ENCODE measurements around the gene TRIM59.

The TRIM59 gene

GRCh38 chr3:160409812-160410610, 39.6 kb downstream of the TRIM59 start:
- DNase-seq (ENCODE audit: extremely low spot score, insufficient read length, low read depth) (no peak), FAIRE-seq (no peak)

- DNase-seq (ENCODE audit: extremely low spot score, insufficient read length, low read depth), result no peak
- no peak for FAIRE-seq
Measured at GRCh38 chr3:160403796-160404470, 45.7 kb downstream of the TRIM59 start.

DNA sequence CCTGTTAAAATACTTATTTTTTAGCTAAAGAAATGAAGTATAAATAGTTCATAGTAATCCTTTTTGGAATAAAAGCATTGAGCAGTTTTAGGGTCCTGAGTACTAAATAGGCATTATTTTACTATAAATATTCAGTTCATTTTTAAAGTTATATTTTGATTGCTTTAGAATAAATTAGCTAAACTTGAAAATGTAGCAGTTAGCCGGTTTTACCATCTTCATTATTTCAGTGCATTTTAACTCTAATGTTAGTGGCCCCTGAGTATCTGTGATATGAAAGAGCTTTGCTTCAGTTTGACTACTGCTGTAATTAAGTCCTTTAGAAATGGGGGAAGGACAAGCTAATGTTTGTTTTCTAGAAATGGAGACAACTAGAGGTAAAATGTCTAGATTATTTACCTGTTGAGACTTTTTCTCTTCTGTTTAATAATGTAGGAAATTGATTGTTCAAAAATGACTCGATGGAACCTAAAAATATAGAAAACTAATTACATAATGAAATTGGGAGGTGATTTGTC, 46.5 kb downstream of the TRIM59 start:
- DNase-seq (ENCODE audit: extremely low spot score, insufficient read length, low read depth), result no peak
- no peak for FAIRE-seq

DNA sequence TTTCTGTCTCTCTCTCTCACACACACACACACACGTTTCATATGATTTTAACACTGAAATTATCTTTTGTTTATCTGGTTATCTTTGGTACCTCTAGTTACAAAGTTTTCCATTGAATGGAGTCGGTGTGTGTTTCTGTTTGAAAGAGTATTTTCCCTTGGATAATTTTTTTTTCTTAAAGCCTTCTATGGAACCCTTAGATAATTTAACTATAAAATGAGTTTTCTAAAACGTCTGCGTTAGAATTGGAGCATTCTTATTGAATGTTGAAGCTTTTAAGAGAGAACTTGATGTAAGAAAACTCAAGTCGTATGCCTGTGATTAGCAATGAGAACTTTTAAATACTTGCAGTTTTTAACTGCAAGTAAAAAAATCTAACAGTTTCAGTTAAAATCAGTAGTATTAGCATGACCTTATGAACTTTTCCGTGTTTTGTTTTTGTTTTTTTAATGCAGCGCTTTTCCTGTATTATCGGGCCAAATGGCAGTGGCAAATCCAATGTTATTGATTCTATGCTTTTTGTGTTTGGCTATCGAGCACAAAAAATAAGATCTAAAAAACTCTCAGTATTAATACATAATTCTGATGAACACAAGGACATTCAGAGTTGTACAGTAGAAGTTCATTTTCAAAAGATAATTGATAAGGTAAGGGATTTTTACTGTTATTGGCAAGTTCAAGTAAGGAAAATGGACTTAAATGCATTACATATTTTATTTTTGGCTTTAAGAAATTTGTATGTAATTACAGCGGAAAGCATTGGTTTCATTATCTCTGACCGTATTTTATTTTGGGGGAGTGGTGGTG, 47.2 kb downstream of the TRIM59 start:
- FAIRE-seq (no peak), DNase-seq (ENCODE audit: extremely low spot score, insufficient read length, low read depth) (no peak)

GRCh38 chr3:160401291-160402095, 48.1 kb downstream of the TRIM59 start:
- no peak for FAIRE-seq

DNA sequence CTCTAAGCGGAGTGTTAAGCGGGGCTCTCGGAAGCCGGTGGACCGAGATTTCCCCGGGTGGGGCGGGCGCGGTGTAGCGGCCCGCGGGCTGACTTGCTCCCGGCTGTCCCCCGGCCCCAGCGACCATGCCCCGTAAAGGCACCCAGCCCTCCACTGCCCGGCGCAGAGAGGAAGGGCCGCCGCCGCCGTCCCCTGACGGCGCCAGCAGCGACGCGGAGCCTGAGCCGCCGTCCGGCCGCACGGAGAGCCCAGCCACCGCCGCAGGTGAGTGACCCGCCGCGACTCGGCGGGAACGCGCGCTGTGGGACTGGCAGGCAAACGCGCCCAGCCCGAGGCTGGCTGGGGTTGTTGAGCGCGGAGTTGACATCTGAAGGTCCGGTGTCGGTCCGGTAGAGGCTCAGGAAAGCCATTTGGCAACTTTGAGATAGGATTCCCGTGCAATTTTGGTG, 48.9 kb downstream of the TRIM59 start:
- DNase-seq (ENCODE audit: extremely low spot score, insufficient read length, low read depth), result no peak
- FAIRE-seq, result no peak

More at GRCh38 chr3:160401291-160402095, 48.1 kb downstream of the TRIM59 start:
- no peak for DNase-seq (ENCODE audit: extremely low spot score, insufficient read length, low read depth)

DNA sequence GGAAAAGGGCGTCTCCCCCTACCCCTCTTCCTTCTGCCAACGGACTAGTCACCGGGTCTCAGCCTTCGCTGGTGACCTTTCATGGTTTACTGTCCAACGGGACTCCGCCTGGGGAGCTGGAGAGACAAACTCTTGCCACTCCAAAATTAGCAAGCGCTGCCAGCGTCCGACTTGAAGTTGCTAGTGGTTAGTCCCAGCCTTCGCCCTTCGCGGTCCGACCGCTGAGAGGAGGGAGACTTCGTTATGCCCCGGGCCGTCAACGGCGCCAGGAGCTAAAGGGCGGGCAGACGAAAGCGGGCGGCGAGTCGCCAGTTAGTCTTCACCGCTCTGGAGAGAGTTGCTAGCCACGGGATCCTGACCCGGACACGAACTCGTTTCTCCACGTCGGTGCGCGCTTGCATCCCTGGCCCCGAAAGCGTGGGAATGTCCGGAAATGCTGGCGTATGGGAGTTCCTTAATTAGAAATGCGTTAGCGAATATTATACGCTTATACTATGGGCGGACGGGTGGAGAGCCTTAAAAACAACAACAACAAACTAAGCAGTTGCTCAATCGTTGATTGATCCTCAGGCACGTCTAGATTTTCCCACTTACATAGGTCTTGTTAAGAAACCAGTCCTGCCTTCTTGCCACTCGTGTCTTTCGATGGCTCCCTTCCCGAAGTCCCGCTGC, 49.4 kb downstream of the TRIM59 start:
- FAIRE-seq (no peak), DNase-seq (ENCODE audit: extremely low spot score, insufficient read length, low read depth) (no peak)

DNA sequence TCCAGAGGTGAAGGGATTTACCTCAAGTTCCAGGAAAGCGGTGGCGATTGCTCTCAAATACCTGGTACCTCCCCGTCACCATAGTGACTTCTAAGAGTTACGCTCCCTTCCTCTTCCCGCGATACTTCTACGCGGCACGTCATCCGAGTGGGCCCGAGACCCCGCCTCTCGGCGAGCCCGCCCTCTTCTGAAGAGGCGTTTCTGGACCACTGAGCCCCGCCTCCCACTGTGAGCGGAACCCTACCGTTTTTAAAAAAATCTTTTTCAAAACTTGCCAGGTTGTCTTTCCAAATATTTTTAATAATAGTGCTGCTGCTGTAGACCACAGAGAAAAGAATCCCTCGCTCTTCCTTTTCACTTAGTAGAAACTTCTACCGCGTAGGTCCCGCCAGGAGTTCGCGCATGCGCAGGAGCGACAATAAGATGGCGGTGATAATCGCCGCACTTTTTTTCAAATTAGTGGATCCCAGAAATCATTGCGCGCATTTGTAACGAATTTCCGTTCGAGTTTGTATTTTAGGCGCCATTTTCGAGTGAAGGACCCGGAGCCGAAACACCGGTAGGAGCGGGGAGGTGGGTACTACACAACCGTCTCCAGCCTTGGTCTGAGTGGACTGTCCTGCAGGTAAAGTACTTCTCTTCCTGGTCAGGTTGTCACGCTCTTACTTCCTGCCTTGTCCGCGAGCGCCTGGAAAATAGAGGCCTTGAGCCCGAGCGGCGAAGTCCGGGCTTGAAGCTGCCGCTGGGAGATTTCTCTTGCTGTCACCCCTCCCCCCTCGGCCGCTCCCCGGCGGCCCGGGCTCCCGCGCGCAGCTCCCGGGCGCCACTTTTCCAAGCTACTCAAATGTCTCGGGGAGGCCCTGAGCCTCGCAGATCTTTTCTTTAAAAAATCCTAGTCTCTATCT, 50.2 kb downstream of the TRIM59 start, which contains the start of the genes IFT80 and SMC4:
Gene IFT80, minus strand, starts transcription at position 101 of the 905 bp plus-strand sequence. CDS start 14,625 bp downstream, outside the sequence.
Gene SMC4, plus strand, starts transcription at position 526 of the 905 bp plus-strand sequence. CDS start 1,177 bp downstream, outside the sequence.
- peak; percentile 89 for DNase-seq (ENCODE audit: extremely low spot score, insufficient read length, low read depth)
- peak; percentile 95 for FAIRE-seq

- FAIRE-seq (no peak), DNase-seq (ENCODE audit: extremely low spot score, insufficient read length, low read depth) (no peak)
Measured at GRCh38 chr3:160398820-160399124, 50.8 kb downstream of the TRIM59 start.

GRCh38 chr3:160395297-160395696, 54.3 kb downstream of the TRIM59 start:
- DNase-seq (ENCODE audit: extremely low spot score, insufficient read length, low read depth) (no peak), FAIRE-seq (no peak)

DNA sequence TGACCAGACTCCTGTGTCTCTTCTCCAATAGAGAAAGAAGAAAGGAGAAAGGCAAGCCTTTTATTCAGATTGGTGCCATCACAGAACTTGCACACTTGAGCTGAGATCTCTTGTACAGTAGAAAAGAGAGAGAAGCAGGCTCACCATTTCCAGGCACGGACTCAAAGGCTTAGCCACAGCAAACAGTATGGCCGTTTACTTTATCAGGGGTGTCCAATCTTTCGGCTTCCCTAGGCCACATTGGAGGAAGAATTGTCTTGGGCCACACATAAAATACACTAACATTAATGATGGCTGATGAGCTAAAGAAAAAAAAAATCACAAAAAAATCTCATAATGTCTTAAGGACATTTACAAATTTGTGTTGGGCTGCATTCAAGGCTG, 55.6 kb downstream of the TRIM59 start:
- FAIRE-seq (no peak), DNase-seq (ENCODE audit: extremely low spot score, insufficient read length, low read depth) (no peak)

DNA sequence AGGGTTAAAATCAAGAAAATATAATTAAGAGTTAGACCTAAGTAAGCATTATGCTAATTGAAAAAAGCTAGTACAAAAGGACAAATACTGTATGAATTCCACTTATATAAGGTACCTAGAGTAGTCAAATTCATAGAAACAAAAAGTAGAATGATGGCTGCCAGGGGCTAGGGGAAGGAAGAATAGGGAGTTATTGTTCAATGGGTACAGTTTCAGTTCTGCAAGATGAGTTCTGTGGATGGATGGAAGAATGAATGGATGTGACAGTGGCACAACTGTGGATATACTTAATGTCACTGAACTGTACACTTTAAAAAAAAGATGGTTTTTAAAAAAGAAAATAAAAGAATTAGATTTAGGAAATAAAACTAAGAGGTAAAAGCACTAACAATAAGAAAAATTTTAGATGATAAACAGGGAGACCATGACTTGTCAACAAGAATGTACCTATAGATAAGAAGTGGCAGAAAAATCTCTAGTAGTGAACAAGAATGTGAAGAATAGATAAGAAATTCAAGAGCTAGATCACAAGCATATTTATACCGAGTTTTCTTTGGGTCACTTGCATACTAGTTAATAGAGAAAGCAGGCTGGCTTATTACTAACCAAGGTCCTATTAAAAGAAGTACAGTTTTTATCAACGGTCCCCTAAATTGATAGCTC, 56.1 kb downstream of the TRIM59 start:
- DNase-seq (ENCODE audit: extremely low spot score, insufficient read length, low read depth) (no peak), FAIRE-seq (no peak)

DNA sequence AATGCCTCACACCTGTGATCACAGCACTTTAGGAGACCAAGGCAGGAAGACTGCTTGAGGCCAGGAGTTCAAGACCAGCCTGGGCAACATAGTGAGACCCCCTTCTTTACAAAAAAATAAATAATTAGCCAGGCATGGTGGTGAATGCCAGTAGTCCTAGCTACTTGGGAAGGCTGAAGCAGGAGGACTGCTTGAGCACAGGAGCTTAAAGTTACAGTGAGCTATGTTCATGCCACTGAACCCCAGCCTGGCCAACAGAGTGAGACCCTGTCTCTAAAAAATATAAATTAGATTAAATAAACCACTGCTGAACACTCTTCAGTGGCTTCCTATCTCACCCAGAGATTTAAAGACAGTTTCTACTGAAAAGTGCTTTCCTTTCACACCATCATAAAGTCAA, 56.8 kb downstream of the TRIM59 start:
- no peak for FAIRE-seq

GRCh38 chr3:160390565-160391138, 58.9 kb downstream of the TRIM59 start:
- FAIRE-seq, result no peak
- no peak for DNase-seq (ENCODE audit: extremely low spot score, insufficient read length, low read depth)

More for the DNA sequence above, 56.8 kb downstream of the TRIM59 start:
- no peak for DNase-seq (ENCODE audit: extremely low spot score, insufficient read length, low read depth)

Data from GM18507 (cell line).